HepG2 (cell line): ENCODE measurements around the gene CRKL. TPM values are rescaled to one million over a fixed set of nuclear protein-coding genes. Genes with fewer than 3 reads are reported as not detected.
A peak's percentile ranks its signal among the peaks of the same experiment; 100 is the strongest.

Experiments used
- ATAC-seq: fragments of 200-7000 bp; cut with Tn5 transposase; 3 replicates; pipeline ENCODE4 v1.9.1; 2020; ENCODE audit warnings: mild to moderate bottlenecking, moderate library complexity
- BruUV-seq: library from RNA; stranded (reverse); fragments of 400-500 nt; replicated peaks from 2 replicates; lab custom pipeline; 2021; lab: Mats Ljungman, UMichigan
- CTCF ChIA-PET: fragments of 300-600 bp; formaldehyde crosslinking; extraction: SDS; loops from one replicate; lab custom pipeline; 2021; ENCODE audit warnings: low total read pairs, inconsistent platforms, low intra/inter-chr PET ratio; lab: Yijun Ruan, JAX
- POLR2A ChIA-PET: fragments of 350-600 bp; sonication (Branson Sonifier 250); formaldehyde crosslinking; loops from one replicate; lab custom pipeline; 2020; ENCODE audit warnings: antibody characterized with exemption, inconsistent platforms; lab: Yijun Ruan, JAX
- DNase-seq: peaks from one replicate; pipeline ENCODE4 v3.0.0-alpha.2; 2015; ENCODE audit warnings: low spot score
- FAIRE-seq: peaks from 3 replicates; lab custom pipeline; 2011; peaks lifted over from hg19 to GRCh38; lab: Jason Lieb, UNC
- H2AFZ ChIP-seq: one replicate; pipeline ENCODE4 v1.6.1; 2011; ENCODE audit warnings: low read length, inconsistent platforms
- H3K27ac ChIP-seq: fragments of 300-600 bp; 3 replicates; pipeline ENCODE4 v1.8.0; 2011; ENCODE audit warnings: mixed run types, mild to moderate bottlenecking, mixed read lengths, low read length, inconsistent platforms; ENCODE audit not compliant: insufficient read depth; ENCODE audit errors: extremely low read length
- H3K27me3 ChIP-seq, 2 experiments: fragments of 200-600 bp in 1 of 2; 2 replicates in 1 of 2; 3 replicates in 1 of 2; pipeline versions ENCODE4 v1.6.0 to v1.8.0; 2011; ENCODE audit warnings: low read length in 2 of 2, mild to moderate bottlenecking in 2 of 2, moderate library complexity in 2 of 2, inconsistent platforms in 1 of 2; ENCODE audit not compliant: insufficient read depth in 2 of 2, control insufficient read depth in 1 of 2
- H3K36me3 ChIP-seq, 2 experiments: fragments of 200-600 bp in 1 of 2; replicated peaks in 1 of 2; 2 replicates in 1 of 2; 3 replicates in 1 of 2; pipeline versions ENCODE4 v1.5.1 to v1.8.0; 2011; ENCODE audit warnings: low read length in 2 of 2, inconsistent platforms in 1 of 2; ENCODE audit not compliant: insufficient read depth in 2 of 2, control insufficient read depth in 1 of 2
- H3K4me1 ChIP-seq: 2 replicates; pipeline ENCODE4 v1.5.1; 2012; ENCODE audit warnings: low read length, inconsistent platforms; ENCODE audit not compliant: insufficient read depth
- H3K4me2 ChIP-seq: 2 replicates; pipeline ENCODE4 v1.6.0; 2011; ENCODE audit warnings: low read depth, low read length, inconsistent platforms
- H3K4me3 ChIP-seq, 3 experiments: fragments of 200-600 bp in 1 of 3; sonication (generic), shearing (Covaris generic) in 1 of 3; replicated peaks in 1 of 3; 2 replicates each; pipeline ENCODE4 v1.5.1; 2011 to 2016; ENCODE audit warnings: low read length in 3 of 3, inconsistent platforms in 2 of 3, low read depth in 2 of 3, mild to moderate bottlenecking in 2 of 3, control low read depth in 1 of 3, mixed read lengths in 1 of 3; ENCODE audit not compliant: insufficient read depth in 1 of 3
- H3K79me2 ChIP-seq: one replicate; pipeline ENCODE4 v1.6.1; 2011; ENCODE audit warnings: low read length, inconsistent platforms; ENCODE audit not compliant: insufficient read depth
- H3K9ac ChIP-seq: 2 replicates; pipeline ENCODE4 v1.6.0; 2011; ENCODE audit warnings: mild to moderate bottlenecking, low read depth, low read length, inconsistent platforms; ENCODE audit not compliant: insufficient read depth
- H3K9me3 ChIP-seq: 2 replicates; pipeline ENCODE4 v1.5.1; 2012; ENCODE audit warnings: mild to moderate bottlenecking, low read length
- H4K20me1 ChIP-seq: 2 replicates; pipeline ENCODE4 v1.6.0; 2011; ENCODE audit warnings: inconsistent platforms, mild to moderate bottlenecking, low read length, moderate library complexity; ENCODE audit not compliant: insufficient read depth
- CBX2 ChIP-seq, 2 experiments: fragments of 200-600 bp in 1 of 2; sonication (generic); formaldehyde crosslinking in 1 of 2; IDR thresholded peaks; 2 replicates each; pipeline versions ENCODE4 v1.7.0 to v1.8.1; 2018 to 2022; ENCODE audit warnings: low read depth in 2 of 2, low read length in 1 of 2, mild to moderate bottlenecking in 1 of 2, missing genetic modification reagents in 1 of 2
- CCAR2 ChIP-seq: fragments of 200-400 bp; formaldehyde crosslinking; optimal IDR thresholded peaks from 2 replicates; pipeline ENCODE3; 2018; ENCODE audit warnings: low read depth, mild to moderate bottlenecking, low read length, moderate library complexity
- DR1 ChIP-seq: sonication (generic); formaldehyde crosslinking; IDR thresholded peaks from 2 replicates; pipeline ENCODE4 v1.8.0; 2021; ENCODE audit warnings: mild to moderate bottlenecking, missing genetic modification reagents, inconsistent platforms
- GATAD1 ChIP-seq: IDR thresholded peaks from 2 replicates; pipeline ENCODE4 v1.6.1; 2016; ENCODE audit warnings: missing genetic modification reagents, missing compliant biosample characterization
- HMG20A ChIP-seq: IDR thresholded peaks from 2 replicates; pipeline ENCODE4 v1.6.1; 2016; ENCODE audit warnings: borderline replicate concordance
- KMT2B ChIP-seq: IDR thresholded peaks from 2 replicates; pipeline ENCODE4 v1.6.1; 2016; ENCODE audit warnings: missing genetic modification reagents, missing compliant biosample characterization
- MAFF ChIP-seq: IDR thresholded peaks from 2 replicates; pipeline ENCODE4 v1.6.1; 2011; ENCODE audit warnings: low read depth, low read length, improper control_type of control experiment
- MAFK ChIP-seq, 2 experiments: IDR thresholded peaks in 1 of 2; conservative IDR thresholded peaks in 1 of 2; 2 replicates each; pipeline ENCODE4 v1.6.1; 2011; ENCODE audit warnings: improper control_type of control experiment in 2 of 2, low read length in 2 of 2
- MEIS2 ChIP-seq: sonication (generic); formaldehyde crosslinking; IDR thresholded peaks from 2 replicates; pipeline ENCODE4 v1.9.0; 2021; ENCODE audit warnings: mild to moderate bottlenecking, missing genetic modification reagents
- MTF1 ChIP-seq: sonication (generic); formaldehyde crosslinking; IDR thresholded peaks from 2 replicates; pipeline ENCODE4 v1.5.0; 2020; ENCODE audit warnings: missing genetic modification reagents
- NR1H2 ChIP-seq: sonication (generic); formaldehyde crosslinking; IDR thresholded peaks from 2 replicates; pipeline ENCODE4 v1.8.1; 2022; ENCODE audit warnings: low read depth, missing genetic modification reagents, borderline replicate concordance
- PHF21A ChIP-seq: sonication (generic); formaldehyde crosslinking; IDR thresholded peaks from 2 replicates; pipeline ENCODE4 v1.5.0; 2020; ENCODE audit warnings: mild to moderate bottlenecking, missing genetic modification reagents
- RBFOX2 ChIP-seq: fragments of 200-400 bp; formaldehyde crosslinking; IDR thresholded peaks from 2 replicates; pipeline ENCODE4 v1.6.1; 2017; ENCODE audit warnings: low read depth, mild to moderate bottlenecking, low read length
- SATB2 ChIP-seq: sonication (generic); formaldehyde crosslinking; IDR thresholded peaks from 2 replicates; pipeline ENCODE4 v1.5.0; 2020; ENCODE audit warnings: missing genetic modification reagents
- ZBTB20 ChIP-seq: sonication (generic); formaldehyde crosslinking; IDR thresholded peaks from 2 replicates; pipeline ENCODE4 v1.8.1; 2023; ENCODE audit warnings: missing genetic modification reagents, low read depth, mild to moderate bottlenecking, borderline replicate concordance
- ZNF17 ChIP-seq: sonication (generic); formaldehyde crosslinking; IDR thresholded peaks from 2 replicates; pipeline ENCODE4 v1.5.0; 2020; ENCODE audit warnings: mild to moderate bottlenecking, missing genetic modification reagents
- ZNF549 ChIP-seq: sonication (generic); formaldehyde crosslinking; IDR thresholded peaks from 2 replicates; pipeline ENCODE4 v1.5.0; 2020; ENCODE audit warnings: missing genetic modification reagents
- ZNF775 ChIP-seq: sonication (generic); formaldehyde crosslinking; IDR thresholded peaks from 2 replicates; pipeline ENCODE4 v1.4.0; 2020; ENCODE audit warnings: missing genetic modification reagents, mild to moderate bottlenecking, moderate library complexity, borderline replicate concordance
- WGBS: methylation state at CpG from one replicate; pipeline ENCODE4 v1.1.6; 2017; ENCODE audit warnings: low lambda C conversion rate; 5-methylcytosine and 5-hydroxymethylcytosine counted together
- in situ Hi-C: cut with HindIII; loops from 2 replicates; pipeline ENCODE4 v1.10.0; 2017; ENCODE audit warnings: low pct_unique_long_range_greater_than_20kb; ENCODE audit not compliant: extremely low pct_ligation_motif_present
- intact Hi-C: fragments of 100-400 bp; cut with micrococcal nuclease; formaldehyde crosslinking; loops from one replicate; pipeline ENCODE4 v1.10.0; 2022; ENCODE audit not compliant: unreplicated experiment
- polyA plus RNA-seq, 8 experiments: library from polyadenylated mRNA; depleted of rRNA in 3 of 8; stranded (reverse) in 7 of 8; unstranded in 1 of 8; fragments of >200 nt; fragmentation: Illumina TruSeq in 4 of 8; extraction: Trizol in 4 of 8; gene quantifications; 2 replicates each; pipeline versions ENCODE4 v1.2.1 to v1.2.3, GENCODE V29; 2011 to 2016; ENCODE audit warnings: low read depth in 4 of 8, missing spikeins in 1 of 8, mixed read lengths in 1 of 8; ENCODE audit not compliant: insufficient read depth in 1 of 8
- total RNA-seq, 5 experiments: library from RNA; depleted of rRNA; stranded (reverse); fragments of >200 nt; fragmentation: Illumina TruSeq; extraction: Trizol; gene quantifications; 2 replicates each; pipeline ENCODE4 v1.2.3, GENCODE V29; 2016; ENCODE audit warnings: low read depth in 1 of 5
- TF ChIP-seq, protein P1 (sequence below): sonication (generic); formaldehyde crosslinking; IDR thresholded peaks from 2 replicates; pipeline ENCODE4 v1.5.1; 2020; ENCODE audit warnings: missing genetic modification reagents, mild to moderate bottlenecking, borderline replicate concordance

The CRKL gene
- total and polyA plus RNA-seq, 2 of the 13 experiments (the other 11 are each of a cell fraction or from before 2014, with no cell fraction given) = 37.4 to 60.6 TPM

DNA sequence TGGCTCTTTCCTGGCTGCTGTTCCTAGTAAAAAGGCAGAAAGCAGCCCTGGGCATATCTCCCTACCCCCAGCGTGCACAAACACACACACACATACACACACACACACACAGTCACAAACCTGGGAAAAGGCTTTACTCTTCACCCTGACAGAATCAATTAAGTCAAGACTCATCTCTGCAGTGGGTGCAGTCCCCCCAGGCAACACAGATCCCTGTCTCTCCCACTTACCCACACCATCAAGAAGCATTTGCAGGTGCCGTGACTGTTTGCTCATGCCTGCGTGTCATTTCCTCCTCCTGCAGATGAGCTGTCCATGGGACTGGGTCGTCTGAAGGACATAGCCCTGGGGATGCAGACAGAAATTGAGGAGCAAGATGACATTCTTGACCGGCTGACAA is 29.8 kb upstream of the CRKL start:
- CTCF ChIA-PET = no interaction called here
- intact Hi-C loops (loop anchor here (5.0 kb wide), 1 partner anchor 75 kb away; no protein-coding TSS in a partner anchor), in situ Hi-C loops (no loop called here)
- FAIRE-seq (no peak), ATAC-seq (no peak), DNase-seq (no peak)
- peaks cover 17% of the 10 kb centered on the region for H3K4me1 ChIP-seq
- WGBS = 89% methylated on average over 5 of the region's 5 CpGs
- no peak overlapping the region for H3K4me3 ChIP-seq
- TF ChIP-seq HMG20A (no peak), MEIS2 (CRISPR knock-in tag) (no peak), NR1H2 (CRISPR knock-in tag) (no peak), DR1 (no peak)
- H4K20me1 ChIP-seq = no peaks in the 10 kb centered on the region
- H3K9me3 ChIP-seq = no peaks in the 10 kb centered on the region
- no TSS peak for BruUV-seq
- H3K9ac ChIP-seq = no peak overlapping the region
- no peaks in the 10 kb centered on the region for H3K27me3 ChIP-seq
- H2AFZ ChIP-seq = no peak overlapping the region
- POLR2A ChIA-PET = no interaction called here
- H3K79me2 ChIP-seq = no peaks in the 10 kb centered on the region
- H3K27ac ChIP-seq = no peak overlapping the region
- no peak overlapping the region for H3K4me2 ChIP-seq
- H3K36me3 ChIP-seq = peaks cover 9 to 42% of the 10 kb centered on the region in 2 experiments

DNA sequence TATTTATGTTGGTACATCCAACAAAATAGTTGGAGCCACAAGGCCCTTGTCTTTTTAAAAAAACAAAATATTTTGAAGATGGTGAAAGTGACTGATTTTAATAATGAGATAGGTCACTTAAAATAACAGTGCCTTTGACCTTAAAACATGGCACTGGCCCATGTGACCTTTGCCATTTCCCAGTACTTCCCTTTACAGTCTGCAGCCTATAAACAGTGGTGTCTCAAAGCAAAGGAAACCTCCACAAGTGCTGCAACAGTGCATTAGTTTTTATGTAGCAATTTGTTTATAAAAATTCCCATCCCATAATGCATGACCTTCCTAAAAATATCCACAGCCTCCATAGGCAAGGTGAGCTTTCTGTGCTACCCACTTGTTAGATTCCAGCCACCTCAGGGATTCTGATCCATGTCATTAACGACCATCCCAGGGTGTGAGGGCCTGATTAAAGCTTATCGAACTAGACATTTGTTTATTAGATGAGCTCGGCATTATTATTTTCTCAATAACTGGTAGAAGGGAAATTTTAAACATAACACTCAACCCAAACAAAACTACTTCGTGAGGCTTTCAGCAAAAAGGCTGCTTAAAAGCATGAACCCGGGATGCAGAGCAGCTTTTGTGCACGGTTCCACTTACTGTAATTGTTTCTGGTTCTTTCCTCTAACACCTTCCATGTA is 28.0 kb upstream of the CRKL start:
- 91% methylated on average over 6 of the region's 6 CpGs for WGBS
- H3K79me2 ChIP-seq = no peaks in the 10 kb centered on the region
- ATAC-seq = no peak
- TF ChIP-seq CBX2 (IDR thresholded peaks at IDR 0.05; ENCODE audit: low read depth, low read length) = no peak
- no peak for TF ChIP-seq CBX2 (CRISPR knock-in tag; IDR thresholded peaks at IDR 0.05; ENCODE audit: low read depth)
- TF ChIP-seq, protein P1, sequence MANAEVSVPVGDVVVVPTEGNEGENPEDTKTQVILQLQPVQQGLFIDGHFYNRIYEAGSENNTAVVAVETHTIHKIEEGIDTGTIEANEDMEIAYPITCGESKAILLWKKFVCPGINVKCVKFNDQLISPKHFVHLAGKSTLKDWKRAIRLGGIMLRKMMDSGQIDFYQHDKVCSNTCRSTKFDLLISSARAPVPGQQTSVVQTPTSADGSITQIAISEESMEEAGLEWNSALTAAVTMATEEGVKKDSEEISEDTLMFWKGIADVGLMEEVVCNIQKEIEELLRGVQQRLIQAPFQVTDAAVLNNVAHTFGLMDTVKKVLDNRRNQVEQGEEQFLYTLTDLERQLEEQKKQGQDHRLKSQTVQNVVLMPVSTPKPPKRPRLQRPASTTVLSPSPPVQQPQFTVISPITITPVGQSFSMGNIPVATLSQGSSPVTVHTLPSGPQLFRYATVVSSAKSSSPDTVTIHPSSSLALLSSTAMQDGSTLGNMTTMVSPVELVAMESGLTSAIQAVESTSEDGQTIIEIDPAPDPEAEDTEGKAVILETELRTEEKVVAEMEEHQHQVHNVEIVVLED (CRISPR knock-in tag) = no peak
- TF ChIP-seq SATB2 (CRISPR knock-in tag) = no peak
- TF ChIP-seq MAFK (conservative IDR thresholded peaks at IDR 0.05 in 1 of 2, IDR thresholded peaks at IDR 0.05 in 1 of 2; ENCODE audit: low read length in 2 of 2) = peak; percentile 68 to 80
- no peak for TF ChIP-seq ZNF17 (CRISPR knock-in tag)
- no peak for TF ChIP-seq PHF21A (CRISPR knock-in tag)
- TF ChIP-seq ZNF549 (CRISPR knock-in tag) = no peak
- no peak for TF ChIP-seq KMT2B (CRISPR knock-in tag)
- no peak for TF ChIP-seq RBFOX2
- no peak for TF ChIP-seq CCAR2
- no peak for TF ChIP-seq GATAD1
- no peak for TF ChIP-seq MTF1
- peak; percentile 73 for TF ChIP-seq MAFF
- TF ChIP-seq ZNF775 (CRISPR knock-in tag) = no peak
- TF ChIP-seq ZBTB20 = no peak

More for the DNA sequence above, 28.0 kb upstream of the CRKL start:
- no TSS peak for BruUV-seq
- POLR2A ChIA-PET = no interaction called here
- CTCF ChIA-PET = no interaction called here
- FAIRE-seq = no peak
- Histone ChIP-seq H3K4me1 (peaks cover 17% of the 10 kb centered on the region), H3K4me3 (no peak overlapping the region), H3K27ac (no peak overlapping the region), H3K9ac (no peak overlapping the region), H4K20me1 (no peaks in the 10 kb centered on the region), H3K36me3 (peaks cover 4 to 30% of the 10 kb centered on the region in 2 experiments), H3K27me3 (no peaks in the 10 kb centered on the region), H3K4me2 (no peak overlapping the region), H2AFZ (no peak overlapping the region), H3K9me3 (no peaks in the 10 kb centered on the region)
- intact Hi-C loops (loop anchor here (5.0 kb wide), 1 partner anchor 73 kb away; no protein-coding TSS in a partner anchor), in situ Hi-C loops (no loop called here)
- no peak for DNase-seq
